SK-N-SH treated with all-trans-retinoic acid at 6 μM for 48 hours (cell line): ENCODE results near the gene TMEM18.

ENCODE experiments used
- ATAC-seq: fragments of 200-7000 bp; cut with Tn5 transposase; 3 replicates; pipeline ENCODE4 v1.9.1; 2020; ENCODE audit warnings: mild to moderate bottlenecking, moderate library complexity
- BACH2 ChIP-seq: fragments of 250-450 bp; sonication (Bioruptor Pico); IDR thresholded peaks from 2 replicates; pipeline ENCODE4 v1.9.0; 2021; ENCODE audit warnings: mild to moderate bottlenecking, borderline replicate concordance
- CREB5 ChIP-seq: fragments of 250-450 bp; sonication (Bioruptor Pico); IDR thresholded peaks from 2 replicates; pipeline ENCODE4 v1.5.1; 2020; ENCODE audit warnings: low read depth, mild to moderate bottlenecking, moderate library complexity
- CSDC2 ChIP-seq: fragments of 250-450 bp; sonication (Bioruptor Pico); IDR thresholded peaks from 2 replicates; pipeline ENCODE4 v1.5.0; 2020; ENCODE audit warnings: mild to moderate bottlenecking, moderate library complexity
- ESRRG ChIP-seq: fragments of 250-450 bp; sonication (Bioruptor Pico); IDR thresholded peaks from 2 replicates; pipeline ENCODE4 v1.6.1; 2021; ENCODE audit warnings: mild to moderate bottlenecking
- GLIS3 ChIP-seq: fragments of 250-450 bp; sonication (Bioruptor Pico); IDR thresholded peaks from 2 replicates; pipeline ENCODE4 v1.5.0; 2020; ENCODE audit warnings: mild to moderate bottlenecking, moderate library complexity
- ISL1 ChIP-seq: fragments of 250-450 bp; sonication (Bioruptor Pico); IDR thresholded peaks from 2 replicates; pipeline ENCODE4 v2.1.2; 2022; ENCODE audit warnings: mild to moderate bottlenecking, moderate library complexity
- OSR1 ChIP-seq: fragments of 250-450 bp; sonication (Bioruptor Pico); IDR thresholded peaks from 2 replicates; pipeline ENCODE4 v1.8.0; 2022; ENCODE audit warnings: moderate library complexity, mild to moderate bottlenecking, inconsistent platforms
- PATZ1 ChIP-seq: fragments of 250-450 bp; sonication (Bioruptor Pico); IDR thresholded peaks from 2 replicates; pipeline ENCODE4 v1.8.0; 2020; ENCODE audit warnings: mild to moderate bottlenecking, moderate library complexity, borderline replicate concordance
- PPARA ChIP-seq: fragments of 250-450 bp; sonication (Bioruptor Pico); IDR thresholded peaks from 2 replicates; pipeline ENCODE4 v1.5.0; 2020; ENCODE audit warnings: mild to moderate bottlenecking, borderline replicate concordance
- RARB ChIP-seq: fragments of 250-450 bp; sonication (Bioruptor Pico); IDR thresholded peaks from 2 replicates; pipeline ENCODE4 v1.8.0; 2021; ENCODE audit warnings: mild to moderate bottlenecking, moderate library complexity
- SNAI2 ChIP-seq: fragments of 250-450 bp; sonication (Bioruptor Pico); IDR thresholded peaks from 2 replicates; pipeline ENCODE4 v1.5.0; 2020; ENCODE audit warnings: mild to moderate bottlenecking, moderate library complexity
- TCF4 ChIP-seq: fragments of 250-450 bp; sonication (Bioruptor Pico); IDR thresholded peaks from 2 replicates; pipeline ENCODE4 v1.8.0; 2021; ENCODE audit warnings: mild to moderate bottlenecking, moderate library complexity, borderline replicate concordance
- ZC3H10 ChIP-seq: fragments of 250-450 bp; sonication (Bioruptor Pico); IDR thresholded peaks from 2 replicates; pipeline ENCODE4 v1.5.1; 2021; ENCODE audit warnings: mild to moderate bottlenecking, moderate library complexity
- ZFP3 ChIP-seq: fragments of 250-450 bp; sonication (Bioruptor Pico); IDR thresholded peaks from 2 replicates; pipeline ENCODE4 v1.5.0; 2020; ENCODE audit warnings: mild to moderate bottlenecking, moderate library complexity
- ZFP30 ChIP-seq: fragments of 450-650 bp; formaldehyde crosslinking; IDR thresholded peaks from 2 replicates; pipeline ENCODE4 v1.5.0; 2022; ENCODE audit warnings: mild to moderate bottlenecking, moderate library complexity
- ZNF565 ChIP-seq: fragments of 450-650 bp; formaldehyde crosslinking; conservative IDR thresholded peaks from 2 replicates; pipeline ENCODE4 v1.5.0; 2020; ENCODE audit warnings: low read depth, mild to moderate bottlenecking, moderate library complexity
- ZNF70 ChIP-seq: fragments of 450-650 bp; formaldehyde crosslinking; IDR thresholded peaks from 2 replicates; pipeline ENCODE4 v1.5.0; 2020; ENCODE audit warnings: mild to moderate bottlenecking, moderate library complexity
- ZNF8 ChIP-seq: fragments of 450-650 bp; formaldehyde crosslinking; IDR thresholded peaks from 2 replicates; pipeline ENCODE4 v1.5.0; 2020; ENCODE audit warnings: mild to moderate bottlenecking, moderate library complexity
- TF ChIP-seq, protein P1 (sequence below): fragments of 250-450 bp; sonication (Bioruptor Pico); IDR thresholded peaks from 2 replicates; pipeline ENCODE4 v1.5.0; 2020; ENCODE audit warnings: mild to moderate bottlenecking, moderate library complexity
- TF ChIP-seq, protein P2 (sequence below): fragments of 250-450 bp; sonication (Bioruptor Pico); IDR thresholded peaks from 2 replicates; pipeline ENCODE4 v1.8.0; 2021; ENCODE audit warnings: low read depth, mild to moderate bottlenecking, moderate library complexity, borderline replicate concordance
- TF ChIP-seq, protein P3 (sequence below): fragments of 250-450 bp; sonication (Bioruptor Pico); IDR thresholded peaks from 2 replicates; pipeline ENCODE4 v1.5.1; 2021; ENCODE audit warnings: mild to moderate bottlenecking, moderate library complexity

TMEM18 gene

DNA sequence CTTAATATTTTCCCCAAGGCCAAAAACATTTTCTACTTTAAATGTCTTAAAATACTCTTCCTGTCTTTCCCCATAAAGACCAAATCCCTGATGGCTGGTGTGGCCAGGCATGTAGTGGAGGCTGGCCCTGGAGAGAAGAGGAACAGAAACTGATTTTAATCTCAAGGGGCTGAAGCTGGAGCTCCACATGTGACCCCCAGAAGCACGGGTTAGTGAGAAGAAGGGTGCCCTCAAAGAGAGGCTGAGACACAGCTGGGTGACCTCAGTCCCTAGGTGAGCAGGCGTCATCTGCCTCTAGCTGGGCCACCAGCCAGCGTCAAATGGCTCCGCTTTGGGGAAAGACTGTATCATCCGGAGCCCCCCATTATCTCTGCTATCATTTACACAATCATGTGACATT, 19.3 kb upstream of the TMEM18 start:
- no peak for ATAC-seq
- TF ChIP-seq PATZ1, result no peak
- TF ChIP-seq CSDC2, result no peak
- TF ChIP-seq GLIS3, result no peak
- TF ChIP-seq, protein P1, sequence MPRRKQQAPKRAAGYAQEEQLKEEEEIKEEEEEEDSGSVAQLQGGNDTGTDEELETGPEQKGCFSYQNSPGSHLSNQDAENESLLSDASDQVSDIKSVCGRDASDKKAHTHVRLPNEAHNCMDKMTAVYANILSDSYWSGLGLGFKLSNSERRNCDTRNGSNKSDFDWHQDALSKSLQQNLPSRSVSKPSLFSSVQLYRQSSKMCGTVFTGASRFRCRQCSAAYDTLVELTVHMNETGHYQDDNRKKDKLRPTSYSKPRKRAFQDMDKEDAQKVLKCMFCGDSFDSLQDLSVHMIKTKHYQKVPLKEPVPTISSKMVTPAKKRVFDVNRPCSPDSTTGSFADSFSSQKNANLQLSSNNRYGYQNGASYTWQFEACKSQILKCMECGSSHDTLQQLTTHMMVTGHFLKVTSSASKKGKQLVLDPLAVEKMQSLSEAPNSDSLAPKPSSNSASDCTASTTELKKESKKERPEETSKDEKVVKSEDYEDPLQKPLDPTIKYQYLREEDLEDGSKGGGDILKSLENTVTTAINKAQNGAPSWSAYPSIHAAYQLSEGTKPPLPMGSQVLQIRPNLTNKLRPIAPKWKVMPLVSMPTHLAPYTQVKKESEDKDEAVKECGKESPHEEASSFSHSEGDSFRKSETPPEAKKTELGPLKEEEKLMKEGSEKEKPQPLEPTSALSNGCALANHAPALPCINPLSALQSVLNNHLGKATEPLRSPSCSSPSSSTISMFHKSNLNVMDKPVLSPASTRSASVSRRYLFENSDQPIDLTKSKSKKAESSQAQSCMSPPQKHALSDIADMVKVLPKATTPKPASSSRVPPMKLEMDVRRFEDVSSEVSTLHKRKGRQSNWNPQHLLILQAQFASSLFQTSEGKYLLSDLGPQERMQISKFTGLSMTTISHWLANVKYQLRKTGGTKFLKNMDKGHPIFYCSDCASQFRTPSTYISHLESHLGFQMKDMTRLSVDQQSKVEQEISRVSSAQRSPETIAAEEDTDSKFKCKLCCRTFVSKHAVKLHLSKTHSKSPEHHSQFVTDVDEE, result no peak

DNA sequence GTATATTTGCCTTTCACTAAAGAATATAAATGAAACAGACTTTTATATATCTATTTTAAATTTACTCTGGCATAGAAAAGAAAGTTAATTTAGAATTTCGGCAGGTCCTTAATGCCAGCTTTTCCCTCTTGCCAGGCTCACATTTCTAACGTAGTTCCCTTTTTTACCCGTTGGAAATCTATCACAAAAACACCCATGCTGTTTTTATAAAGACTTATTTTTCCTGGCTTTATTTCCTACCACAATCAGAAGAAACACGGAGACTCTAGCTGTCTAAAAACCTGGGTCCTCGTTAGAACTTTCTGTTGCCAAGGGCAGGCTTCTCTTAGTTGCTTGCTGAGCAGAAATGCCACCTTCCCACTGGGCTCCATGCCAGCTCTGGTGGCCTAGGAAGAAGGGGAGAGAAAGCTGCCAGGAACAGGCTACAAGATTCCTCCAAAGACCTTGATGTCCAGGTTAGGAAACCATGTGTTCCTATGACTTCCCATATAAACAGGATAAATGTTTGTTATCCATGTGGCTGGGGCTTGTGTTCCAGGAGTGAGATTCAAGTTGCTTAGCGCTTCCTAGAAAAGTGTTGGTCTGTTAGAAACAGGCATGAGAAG, 17.8 kb upstream of the TMEM18 start:
- ATAC-seq, result no peak
- no peak for TF ChIP-seq ZNF565 (CRISPR knock-in tag)
- TF ChIP-seq ZFP3 (CRISPR knock-in tag), result no peak
- TF ChIP-seq, protein P2, sequence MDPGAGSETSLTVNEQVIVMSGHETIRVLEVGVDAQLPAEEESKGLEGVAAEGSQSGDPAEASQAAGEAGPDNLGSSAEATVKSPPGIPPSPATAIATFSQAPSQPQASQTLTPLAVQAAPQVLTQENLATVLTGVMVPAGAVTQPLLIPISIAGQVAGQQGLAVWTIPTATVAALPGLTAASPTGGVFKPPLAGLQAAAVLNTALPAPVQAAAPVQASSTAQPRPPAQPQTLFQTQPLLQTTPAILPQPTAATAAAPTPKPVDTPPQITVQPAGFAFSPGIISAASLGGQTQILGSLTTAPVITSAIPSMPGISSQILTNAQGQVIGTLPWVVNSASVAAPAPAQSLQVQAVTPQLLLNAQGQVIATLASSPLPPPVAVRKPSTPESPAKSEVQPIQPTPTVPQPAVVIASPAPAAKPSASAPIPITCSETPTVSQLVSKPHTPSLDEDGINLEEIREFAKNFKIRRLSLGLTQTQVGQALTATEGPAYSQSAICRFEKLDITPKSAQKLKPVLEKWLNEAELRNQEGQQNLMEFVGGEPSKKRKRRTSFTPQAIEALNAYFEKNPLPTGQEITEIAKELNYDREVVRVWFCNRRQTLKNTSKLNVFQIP (CRISPR knock-in tag), result no peak
- no peak for TF ChIP-seq ISL1 (CRISPR knock-in tag)
- no peak for TF ChIP-seq SNAI2 (CRISPR knock-in tag)
- TF ChIP-seq ZNF70 (CRISPR knock-in tag), result no peak
- TF ChIP-seq TCF4 (CRISPR knock-in tag), result no peak
- TF ChIP-seq OSR1 (CRISPR knock-in tag), result no peak
- no peak for TF ChIP-seq PPARA
- no peak for TF ChIP-seq CREB5 (CRISPR knock-in tag)
- no peak for TF ChIP-seq BACH2
- TF ChIP-seq ESRRG (CRISPR knock-in tag), result no peak

- no peak for ATAC-seq
- TF ChIP-seq SNAI2 (CRISPR knock-in tag) (no peak), ZC3H10 (CRISPR knock-in tag) (no peak), PATZ1 (no peak), ZFP3 (CRISPR knock-in tag) (no peak), ZNF565 (CRISPR knock-in tag) (no peak), BACH2 (no peak), GLIS3 (no peak), ZNF8 (CRISPR knock-in tag) (no peak), ZNF70 (CRISPR knock-in tag) (no peak), TCF4 (CRISPR knock-in tag) (no peak), PPARA (no peak), ZFP30 (no peak), ISL1 (CRISPR knock-in tag) (no peak), CSDC2 (no peak), RARB (CRISPR knock-in tag) (no peak)
- TF ChIP-seq, protein P3, sequence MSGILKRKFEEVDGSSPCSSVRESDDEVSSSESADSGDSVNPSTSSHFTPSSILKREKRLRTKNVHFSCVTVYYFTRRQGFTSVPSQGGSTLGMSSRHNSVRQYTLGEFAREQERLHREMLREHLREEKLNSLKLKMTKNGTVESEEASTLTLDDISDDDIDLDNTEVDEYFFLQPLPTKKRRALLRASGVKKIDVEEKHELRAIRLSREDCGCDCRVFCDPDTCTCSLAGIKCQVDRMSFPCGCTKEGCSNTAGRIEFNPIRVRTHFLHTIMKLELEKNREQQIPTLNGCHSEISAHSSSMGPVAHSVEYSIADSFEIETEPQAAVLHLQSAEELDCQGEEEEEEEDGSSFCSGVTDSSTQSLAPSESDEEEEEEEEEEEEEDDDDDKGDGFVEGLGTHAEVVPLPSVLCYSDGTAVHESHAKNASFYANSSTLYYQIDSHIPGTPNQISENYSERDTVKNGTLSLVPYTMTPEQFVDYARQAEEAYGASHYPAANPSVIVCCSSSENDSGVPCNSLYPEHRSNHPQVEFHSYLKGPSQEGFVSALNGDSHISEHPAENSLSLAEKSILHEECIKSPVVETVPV (CRISPR knock-in tag), result no peak
- TF ChIP-seq, protein P1, result no peak
- TF ChIP-seq, protein P2 (CRISPR knock-in tag), result no peak
Observed at GRCh38 chr2:694174-694573, 17.0 kb upstream of the TMEM18 start.
